CD4-positive, CD25-positive, alpha-beta regulatory T cell (primary cell): Measurements from ENCODE around the gene IFT25. TPM values are rescaled to one million over a fixed set of nuclear protein-coding genes. Genes with fewer than 3 reads are reported as not detected.
A peak's percentile ranks its signal among the peaks of the same experiment; 100 is the strongest.
"Not testable (repeated sequence)": the region's sequence is repeated elsewhere in the genome, so short reads cannot be mapped to it uniquely, and the experiment has no call there.

Experiments used
- ATAC-seq, 2 donors: fragments of 150-1000 bp; cut with Tn5 transposase; one replicate each; pipeline ENCODE4 v1.10.0; 2021; ENCODE audit warnings: low read depth in 2 of 2, moderate number of reproducible peaks in 2 of 2, moderate library complexity in 1 of 2
- DNase-seq, 3 donors: peaks; one replicate each; pipeline versions ENCODE4 v3.0.0 to v3.0.0-alpha.2; 2012 to 2022; ENCODE audit warnings: mixed read lengths in 1 of 3
- H3K27ac ChIP-seq: one replicate; pipeline ENCODE4 v1.7.0; 2013; ENCODE audit warnings: mild to moderate bottlenecking, low read length; ENCODE audit not compliant: insufficient read depth, poor library complexity, severe bottlenecking
- H3K27me3 ChIP-seq: one replicate; pipeline ENCODE4 v1.7.0; 2013; ENCODE audit warnings: low read length; ENCODE audit not compliant: control insufficient read depth, insufficient read depth
- H3K36me3 ChIP-seq: one replicate; pipeline ENCODE4 v1.7.0; 2013; ENCODE audit warnings: mild to moderate bottlenecking, low read length, moderate library complexity; ENCODE audit not compliant: control insufficient read depth, insufficient read depth
- H3K4me1 ChIP-seq: 2 replicates; pipeline ENCODE4 v1.7.0; 2013; ENCODE audit warnings: mild to moderate bottlenecking, low read length; ENCODE audit not compliant: insufficient read depth, control insufficient read depth, poor library complexity, severe bottlenecking
- H3K4me3 ChIP-seq: one replicate; pipeline ENCODE4 v1.7.0; 2013; ENCODE audit warnings: low read depth, mild to moderate bottlenecking, low read length, moderate library complexity
- H3K9me3 ChIP-seq, 2 experiments: 1 replicate in 1 of 2; 2 replicates in 1 of 2; pipeline ENCODE4 v1.7.0; 2013; ENCODE audit warnings: low read length in 2 of 2, mild to moderate bottlenecking in 1 of 2, moderate library complexity in 1 of 2; ENCODE audit not compliant: control insufficient read depth in 2 of 2
- H3K27ac Mint-ChIP-seq, 3 donors: one replicate each; pipeline ENCODE4 v1.8.0; 2020 to 2022; ENCODE audit warnings: mild to moderate bottlenecking in 3 of 3, mixed read lengths in 3 of 3, moderate library complexity in 2 of 3
- H3K27me3 Mint-ChIP-seq: one replicate; pipeline ENCODE4 v1.8.0; 2022; ENCODE audit warnings: mild to moderate bottlenecking, mixed read lengths
- H3K36me3 Mint-ChIP-seq: one replicate; pipeline ENCODE4 v1.8.0; 2020; ENCODE audit warnings: mixed read lengths
- H3K4me1 Mint-ChIP-seq, 4 donors: one replicate each; pipeline ENCODE4 v1.8.0; 2020 to 2022; ENCODE audit warnings: mixed read lengths in 4 of 4, mild to moderate bottlenecking in 1 of 4
- H3K4me3 Mint-ChIP-seq, 4 donors: one replicate each; pipeline ENCODE4 v1.8.0; 2020 to 2022; ENCODE audit warnings: mild to moderate bottlenecking in 4 of 4, mixed read lengths in 4 of 4, moderate library complexity in 3 of 4
- H3K9me3 Mint-ChIP-seq, 7 donors: one replicate each; pipeline ENCODE4 v1.8.0; 2020 to 2022; ENCODE audit warnings: mixed read lengths in 7 of 7, mild to moderate bottlenecking in 3 of 7, moderate library complexity in 2 of 7
- polyA plus RNA-seq, 4 donors: library from polyadenylated mRNA; unstranded; fragments of 300-500 nt; fragmentation: Illumina TruSeq; gene quantifications; one replicate each; pipeline ENCODE4 v1.2.3, GENCODE V29; 2021
- total RNA-seq: library from RNA; stranded (reverse); gene quantifications from one replicate; pipeline ENCODE4 v1.2.3, GENCODE V29; 2022

Gene IFT25
- total RNA-seq (23.0 TPM), polyA plus RNA-seq (10 to 100 TPM; 57.6 to 74.7 (median 66.6) TPM)

DNA sequence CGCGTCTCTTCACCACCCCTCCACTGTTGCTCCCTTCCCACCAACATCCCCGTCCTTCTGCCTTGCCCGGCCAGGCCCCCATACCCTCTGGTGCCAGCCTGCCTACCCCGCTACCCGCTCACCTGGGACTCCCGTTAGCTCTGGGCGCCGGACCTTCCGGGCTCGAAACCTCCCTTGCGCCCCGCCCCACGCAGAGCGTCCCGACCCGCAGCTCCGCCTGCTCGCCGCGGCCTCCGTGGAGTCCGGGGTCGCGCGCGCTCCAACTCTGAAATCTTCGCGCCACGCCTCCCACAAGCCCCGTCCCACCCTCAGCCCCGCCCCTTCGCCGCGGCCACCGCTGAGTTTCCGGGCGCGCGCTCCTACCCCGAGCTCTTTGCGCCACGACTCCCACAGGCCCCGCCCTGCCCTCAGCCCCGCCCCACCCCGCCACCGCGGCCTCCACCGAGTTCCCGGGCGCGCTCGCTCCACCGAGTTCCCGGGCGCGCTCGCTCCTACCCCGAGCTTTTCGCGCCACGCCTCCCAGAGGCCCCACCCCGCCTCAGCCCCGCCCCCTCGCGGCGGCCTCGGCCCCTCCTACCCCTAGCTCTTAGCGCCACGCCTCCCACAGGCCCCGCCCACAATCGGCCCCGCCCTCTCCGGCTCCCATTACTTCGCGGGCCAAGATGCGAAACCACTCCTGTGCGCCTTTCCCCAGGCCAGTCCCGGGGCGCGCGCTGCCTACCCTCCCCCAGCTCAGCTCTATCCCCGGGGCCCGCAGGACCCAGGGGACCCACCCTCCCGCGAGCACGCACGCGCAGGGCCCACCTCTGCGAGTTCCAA lies at the start of gene IFT25:
TSS of gene IFT25 (minus strand) at position 267 of the 819 bp plus-strand sequence. CDS start 5,617 bp downstream, outside the sequence.
- Mint-ChIP-seq H3K27me3 (no peaks in the 10 kb centered on the region), H3K4me3 (peak within 1 kb of the TSS; percentile 95 to 99 (median 98)), H3K27ac (peak within 1 kb of the TSS; percentile 94 to 98 (median 98)), H3K4me1 (peaks cover 17 to 60% (median 43%) of the 10 kb centered on the region in 4 donors), H3K36me3 (no peaks in the 10 kb centered on the region), H3K9me3 (peaks cover 0 to 2% (median 0%) of the 10 kb centered on the region in 7 donors)
- peak within 1 kb of the TSS; percentile 86 for H3K4me3 ChIP-seq
- peak within 1 kb of the TSS; percentile 87 for H3K27ac ChIP-seq
- peaks cover 37% of the 10 kb centered on the region for H3K4me1 ChIP-seq
- ATAC-seq (peak; percentile 83 to 85), DNase-seq (peak; percentile 95 to 98 (median 97))
- no peaks in the 10 kb centered on the region for H3K36me3 ChIP-seq
- H3K27me3 ChIP-seq: no peaks in the 10 kb centered on the region
- no peaks in the 10 kb centered on the region for H3K9me3 ChIP-seq

DNA sequence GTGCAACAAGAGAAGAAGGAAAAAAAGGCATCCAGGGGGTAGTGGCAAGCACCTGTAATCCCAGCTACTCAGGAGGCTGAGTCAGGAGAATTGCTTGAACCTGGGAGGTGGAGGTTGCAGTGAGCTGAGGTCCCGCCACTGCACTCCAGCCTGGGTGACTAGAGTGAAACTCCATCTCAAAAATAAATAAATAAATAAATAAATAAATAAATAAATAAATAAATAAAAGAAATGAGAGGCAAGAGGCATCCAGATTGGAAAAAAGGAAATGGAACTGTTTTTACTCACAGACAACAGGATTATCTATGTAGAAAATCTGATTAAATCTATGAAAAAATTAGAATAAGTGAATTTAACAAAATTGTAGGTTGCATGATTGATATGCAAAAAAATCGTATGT lies 49.0 kb upstream of the IFT25 start:
- not testable (repeated sequence) for H3K27me3 Mint-ChIP-seq, H3K4me3 ChIP-seq, H3K4me1 Mint-ChIP-seq, H3K27ac Mint-ChIP-seq, H3K27ac ChIP-seq, H3K27me3 ChIP-seq, ATAC-seq, H3K4me1 ChIP-seq, H3K4me3 Mint-ChIP-seq, H3K36me3 ChIP-seq, H3K9me3 ChIP-seq, DNase-seq, H3K9me3 Mint-ChIP-seq, H3K36me3 Mint-ChIP-seq

DNA sequence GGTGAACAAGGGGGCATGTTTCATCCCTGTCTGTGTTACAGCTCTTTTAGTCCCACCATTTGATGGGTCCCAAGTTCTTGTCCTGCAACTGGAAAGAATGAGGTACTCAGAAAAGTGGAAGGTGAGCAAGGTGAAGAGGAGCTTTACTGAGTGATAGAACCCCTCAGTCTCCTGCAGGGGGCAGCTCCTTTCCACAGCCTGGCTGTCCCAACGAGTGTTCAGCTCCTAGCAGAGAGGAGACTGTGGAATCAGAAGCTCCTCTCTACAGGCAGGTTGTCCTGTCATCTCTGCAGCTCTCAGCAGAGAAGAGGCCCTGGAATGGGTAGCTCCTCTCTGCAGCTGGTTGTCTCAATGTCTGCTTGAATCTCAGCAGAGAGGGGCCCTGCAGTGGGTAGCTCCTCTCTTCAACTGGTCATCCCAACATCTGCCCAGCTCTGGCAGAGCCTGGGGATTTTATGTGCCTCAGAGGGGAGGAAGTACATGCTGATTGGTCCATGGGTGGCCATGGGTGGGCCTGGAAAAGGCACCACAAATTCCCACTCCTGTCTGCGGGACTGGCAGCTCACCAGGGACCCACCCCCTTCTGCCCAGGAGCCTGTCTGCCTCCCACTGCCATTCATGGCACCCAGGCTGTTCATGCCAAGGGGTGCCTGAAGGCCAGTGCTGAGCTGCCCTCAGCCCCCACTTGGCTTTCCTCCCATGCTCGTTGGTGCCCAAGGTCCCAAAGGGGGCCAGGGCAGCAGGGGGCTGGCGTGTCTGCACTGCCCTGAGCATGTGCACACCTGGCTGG lies 46.8 kb upstream of the IFT25 start:
- Mint-ChIP-seq H3K4me1 (peaks cover 0 to under 1% (median 0%) of the 10 kb centered on the region in 4 donors), H3K27ac (no peak overlapping the region), H3K9me3 (peaks cover 0 to 2% (median 0%) of the 10 kb centered on the region in 7 donors), H3K4me3 (no peak overlapping the region), H3K27me3 (peaks cover 7% of the 10 kb centered on the region), H3K36me3 (no peaks in the 10 kb centered on the region)
- no peaks in the 10 kb centered on the region for H3K4me1 ChIP-seq
- H3K9me3 ChIP-seq: no peaks in the 10 kb centered on the region
- no peak overlapping the region for H3K4me3 ChIP-seq
- no peak overlapping the region for H3K27ac ChIP-seq
- H3K36me3 ChIP-seq: no peaks in the 10 kb centered on the region
- H3K27me3 ChIP-seq: no peaks in the 10 kb centered on the region
- ATAC-seq (no peak), DNase-seq (peak in 1 of 3 donors; percentile 11)

- peak in 1 of 3 donors; percentile 18 for DNase-seq
- ATAC-seq: no peak
- Histone ChIP-seq H3K9me3 (no peaks in the 10 kb centered on the region), H3K4me3 (no peak overlapping the region), H3K27ac (no peak overlapping the region), H3K27me3 (no peaks in the 10 kb centered on the region), H3K4me1 (no peaks in the 10 kb centered on the region), H3K36me3 (no peaks in the 10 kb centered on the region)
- Mint-ChIP-seq H3K4me3 (no peak overlapping the region), H3K9me3 (no peaks in the 10 kb centered on the region), H3K36me3 (no peaks in the 10 kb centered on the region), H3K27ac (peak overlapping the region in 1 of 3 donors; percentile 51), H3K27me3 (peaks cover 7% of the 10 kb centered on the region), H3K4me1 (peaks cover 0 to 11% (median 3%) of the 10 kb centered on the region in 4 donors)
Measured at GRCh38 chr1:53987880-53988279, 42.4 kb upstream of the IFT25 start.

GRCh38 chr1:53986458-53986857 lies 41.0 kb upstream of the IFT25 start:
- peaks cover 0 to 11% (median 3%) of the 10 kb centered on the region in 4 donors for H3K4me1 Mint-ChIP-seq
- peak in 1 of 3 donors; percentile 2 for DNase-seq
- peaks cover 7% of the 10 kb centered on the region for H3K27me3 Mint-ChIP-seq
- Histone ChIP-seq H3K36me3 (no peaks in the 10 kb centered on the region), H3K9me3 (no peaks in the 10 kb centered on the region), H3K4me1 (no peaks in the 10 kb centered on the region), H3K27ac (no peak overlapping the region), H3K4me3 (no peak overlapping the region), H3K27me3 (no peaks in the 10 kb centered on the region)
- H3K36me3 Mint-ChIP-seq: no peaks in the 10 kb centered on the region
- no peak for ATAC-seq
- peak overlapping the region in 1 of 3 donors; percentile 10 for H3K27ac Mint-ChIP-seq
- no peak overlapping the region for H3K4me3 Mint-ChIP-seq
- H3K9me3 Mint-ChIP-seq: no peaks in the 10 kb centered on the region

- no peak overlapping the region for H3K27ac Mint-ChIP-seq
- DNase-seq: no peak
- peaks cover 10% of the 10 kb centered on the region for H3K27me3 Mint-ChIP-seq
- H3K36me3 Mint-ChIP-seq: no peaks in the 10 kb centered on the region
- Histone ChIP-seq H3K4me3 (no peak overlapping the region), H3K27ac (no peak overlapping the region), H3K4me1 (no peaks in the 10 kb centered on the region), H3K27me3 (no peaks in the 10 kb centered on the region), H3K9me3 (no peaks in the 10 kb centered on the region), H3K36me3 (no peaks in the 10 kb centered on the region)
- no peak overlapping the region for H3K4me3 Mint-ChIP-seq
- no peaks in the 10 kb centered on the region for H3K9me3 Mint-ChIP-seq
- H3K4me1 Mint-ChIP-seq: peaks cover 0 to 11% (median 3%) of the 10 kb centered on the region in 4 donors
- ATAC-seq: no peak
Measured at GRCh38 chr1:53984726-53985125, 39.2 kb upstream of the IFT25 start.

- H3K27ac Mint-ChIP-seq: no peak overlapping the region
- no peaks in the 10 kb centered on the region for H3K36me3 Mint-ChIP-seq
- no peak overlapping the region for H3K4me3 Mint-ChIP-seq
- ATAC-seq: no peak
- Histone ChIP-seq H3K27ac (no peak overlapping the region), H3K27me3 (no peaks in the 10 kb centered on the region), H3K4me3 (no peak overlapping the region), H3K9me3 (no peaks in the 10 kb centered on the region), H3K36me3 (no peaks in the 10 kb centered on the region), H3K4me1 (no peaks in the 10 kb centered on the region)
- H3K27me3 Mint-ChIP-seq: peaks cover 6% of the 10 kb centered on the region
- peaks cover 0 to 11% (median 3%) of the 10 kb centered on the region in 4 donors for H3K4me1 Mint-ChIP-seq
- H3K9me3 Mint-ChIP-seq: no peaks in the 10 kb centered on the region
- DNase-seq: no peak
Measured at GRCh38 chr1:53982763-53983104, 37.2 kb upstream of the IFT25 start.
